T-helper 22 cell (primary cell): ENCODE results near the gene PRELID3B.
A peak's percentile ranks its signal among the peaks of the same experiment; 100 is the strongest.

Experiments
- DNase-seq: peaks from one replicate; pipeline ENCODE4 v3.0.0-alpha.2; 2020; ENCODE audit warnings: low read depth

The PRELID3B gene

DNA sequence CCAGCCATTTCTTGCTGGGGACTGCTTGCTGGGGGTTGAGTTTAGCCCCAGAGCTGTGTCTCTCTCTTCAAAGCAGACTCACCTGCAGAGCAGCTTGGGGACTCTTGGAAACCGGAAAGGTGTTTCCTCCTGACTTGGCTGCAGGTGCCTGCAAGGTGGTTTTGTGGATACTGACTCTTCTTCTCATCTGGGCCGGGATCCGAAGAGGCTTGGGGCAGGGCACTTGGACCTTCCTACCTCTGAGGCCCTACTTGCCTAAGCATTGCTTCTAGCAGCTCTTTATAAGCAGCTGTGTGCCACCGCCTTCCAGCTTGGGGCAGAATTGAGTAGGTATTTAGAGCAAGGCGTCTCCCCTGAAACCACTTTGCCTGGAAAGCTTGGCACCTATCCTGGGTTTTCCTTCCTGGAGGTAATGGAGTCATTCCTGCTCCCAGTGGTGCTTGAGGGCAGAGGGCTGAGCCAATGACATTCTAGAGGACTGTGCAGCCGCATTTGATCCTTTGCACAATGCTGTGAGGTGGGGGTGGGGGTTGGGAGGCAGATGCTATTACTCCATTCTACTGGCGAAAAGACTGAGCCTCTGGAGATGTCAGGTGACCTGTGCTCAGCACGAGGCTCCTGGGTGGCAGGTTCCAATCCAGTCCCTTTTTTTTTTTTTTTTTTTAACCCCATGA is 32.1 kb downstream of the PRELID3B start:
- no peak for DNase-seq

DNA sequence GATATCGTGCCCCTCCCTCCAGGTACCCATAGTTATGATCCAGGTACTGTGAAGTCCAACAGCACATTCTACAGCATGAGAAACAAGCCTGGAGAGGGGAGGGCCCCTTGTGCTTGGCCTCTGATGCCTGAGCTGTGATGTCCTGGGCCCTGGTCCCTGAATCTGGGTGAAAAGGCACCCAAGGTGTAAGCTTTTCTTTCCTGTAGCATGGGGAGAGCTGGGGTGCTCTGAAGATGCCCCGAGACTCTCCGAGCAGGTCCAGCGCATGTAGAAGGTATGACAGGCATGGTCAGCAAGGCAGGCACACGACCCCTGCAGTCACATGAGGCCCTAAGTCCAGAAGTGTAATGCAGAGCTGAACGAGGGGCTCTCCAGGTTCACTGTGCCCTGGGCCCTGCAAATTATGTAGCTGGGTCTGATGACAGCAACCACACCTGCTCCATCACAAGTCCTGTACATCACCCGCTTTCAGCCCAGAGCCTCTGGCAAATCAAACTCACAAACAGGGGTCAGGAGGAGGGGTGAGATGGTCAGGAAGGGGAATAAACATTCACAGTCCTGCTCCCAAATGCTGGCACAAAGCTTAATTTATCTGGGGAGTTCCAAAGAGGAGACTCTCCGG is 33.8 kb downstream of the PRELID3B start:
- no peak for DNase-seq

DNA sequence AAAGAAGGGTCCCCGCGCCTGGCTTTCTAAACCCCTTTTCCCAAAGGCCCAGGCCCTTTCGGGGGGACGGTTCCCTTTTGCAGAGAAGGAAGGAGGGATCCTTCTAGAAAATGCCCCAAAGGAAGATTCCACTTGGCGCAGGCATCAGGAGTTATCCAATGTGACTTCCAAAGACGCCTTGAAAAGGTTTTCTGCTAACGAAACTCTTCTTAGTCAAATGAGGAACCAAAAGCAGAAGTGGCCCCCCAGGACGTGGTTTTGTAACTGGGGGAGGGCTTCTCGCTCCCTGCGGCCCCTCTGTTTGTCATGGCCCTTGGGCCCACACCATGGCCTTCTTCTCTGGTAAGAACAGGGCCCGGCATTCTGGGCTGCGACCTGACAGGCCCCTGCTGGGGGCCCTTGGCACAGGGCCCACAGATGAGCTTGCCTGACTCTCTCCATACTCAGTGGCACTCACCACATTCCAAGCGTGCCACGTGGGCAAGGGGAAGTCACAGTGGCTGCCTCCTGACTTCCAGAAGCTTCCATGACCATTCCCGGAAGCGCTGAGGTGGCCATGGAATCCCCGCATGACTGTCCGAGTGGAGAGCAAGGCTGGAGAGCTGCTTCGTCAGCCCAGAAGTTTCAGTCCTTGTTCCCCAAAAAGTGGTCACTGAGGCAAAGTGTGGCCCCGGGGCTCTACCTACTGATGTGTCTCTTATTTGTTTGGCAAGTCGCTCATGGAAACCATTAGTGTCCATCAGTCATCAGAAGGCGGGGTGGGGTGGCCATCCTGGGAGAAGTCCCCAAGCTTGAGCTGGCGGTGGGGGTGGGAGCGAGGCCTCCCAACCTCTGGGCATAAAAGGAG is 34.7 kb downstream of the PRELID3B start:
- no peak for DNase-seq

DNA sequence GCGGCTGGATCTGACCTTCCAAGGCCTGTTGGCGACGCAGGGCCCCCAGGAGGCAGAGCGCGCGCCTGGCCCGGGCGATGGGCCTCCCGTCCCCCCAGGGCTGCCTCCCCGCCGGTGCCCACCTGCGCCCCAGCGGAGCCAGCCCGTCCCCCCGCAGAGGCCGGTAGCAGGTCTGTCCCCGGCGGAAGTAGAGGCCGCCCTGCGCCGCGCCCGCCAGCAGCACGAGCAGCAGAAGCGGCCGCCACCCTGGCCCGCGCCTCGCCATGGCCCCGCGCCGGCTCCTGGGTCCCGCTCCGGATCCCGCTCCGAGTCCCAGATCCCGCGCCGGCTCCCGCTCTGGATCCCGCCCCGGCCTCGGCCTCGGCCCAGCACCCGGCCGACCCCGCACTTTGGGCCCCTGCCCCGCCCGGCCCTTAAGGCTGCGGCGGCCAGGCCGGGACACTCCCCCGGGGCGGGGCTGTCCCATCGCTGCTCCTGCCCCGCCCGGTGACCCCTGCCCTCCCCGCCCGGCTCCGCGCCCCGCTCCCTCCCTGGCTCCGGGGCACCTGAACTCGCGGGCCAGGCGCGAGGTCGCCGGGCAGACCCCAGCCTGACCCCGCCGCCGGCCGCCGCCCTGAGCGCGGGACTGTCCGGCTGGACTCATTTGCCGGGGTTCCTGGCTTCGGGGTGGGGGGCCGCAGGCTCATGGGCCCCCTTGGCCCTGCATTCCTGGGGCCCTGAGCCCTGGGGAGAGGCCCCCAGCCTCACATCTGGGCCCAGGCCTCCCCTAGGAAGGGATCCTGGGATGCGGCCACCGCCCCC is 35.5 kb downstream of the PRELID3B start, which contains the start of gene CTSZ:
Gene CTSZ, minus strand, starts transcription at position 391 of the 801 bp plus-strand sequence. Its CDS starts 126 bp downstream, at position 265.
- peak; percentile 23 for DNase-seq

DNA sequence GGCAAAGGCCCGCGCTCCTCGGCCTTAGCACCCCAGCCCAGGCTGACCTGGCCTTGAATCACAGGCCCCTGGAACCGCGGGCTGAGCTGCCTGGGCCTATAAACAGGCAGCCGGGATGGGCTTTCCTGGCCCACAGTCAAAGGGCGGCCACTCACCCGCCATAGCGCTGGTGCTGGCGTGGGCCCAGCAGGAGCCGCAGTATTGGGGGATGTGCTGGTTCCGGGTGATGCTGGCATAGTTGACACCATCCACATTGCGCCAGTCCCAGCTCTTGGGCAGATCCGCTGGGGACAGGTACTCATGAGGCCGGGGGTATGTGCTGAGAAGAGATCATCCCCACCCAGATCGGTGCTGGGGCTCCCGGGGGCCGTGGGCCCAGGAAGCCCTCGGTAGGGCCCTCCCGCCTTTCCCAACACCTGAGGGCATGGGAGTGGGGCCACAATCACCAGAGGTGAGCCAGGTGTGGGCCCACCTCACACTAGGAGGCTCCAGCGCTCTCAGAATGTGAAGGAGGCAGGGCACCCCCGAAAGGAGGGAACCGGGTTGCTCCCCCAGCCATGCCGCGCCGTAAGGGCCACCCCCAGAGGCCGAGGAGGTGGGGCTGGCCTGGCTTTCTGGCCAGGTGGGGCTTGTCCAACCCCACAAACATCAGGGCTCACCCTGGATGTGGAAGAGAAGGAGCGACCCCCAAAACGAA is 36.3 kb downstream of the PRELID3B start:
- no peak for DNase-seq

DNA sequence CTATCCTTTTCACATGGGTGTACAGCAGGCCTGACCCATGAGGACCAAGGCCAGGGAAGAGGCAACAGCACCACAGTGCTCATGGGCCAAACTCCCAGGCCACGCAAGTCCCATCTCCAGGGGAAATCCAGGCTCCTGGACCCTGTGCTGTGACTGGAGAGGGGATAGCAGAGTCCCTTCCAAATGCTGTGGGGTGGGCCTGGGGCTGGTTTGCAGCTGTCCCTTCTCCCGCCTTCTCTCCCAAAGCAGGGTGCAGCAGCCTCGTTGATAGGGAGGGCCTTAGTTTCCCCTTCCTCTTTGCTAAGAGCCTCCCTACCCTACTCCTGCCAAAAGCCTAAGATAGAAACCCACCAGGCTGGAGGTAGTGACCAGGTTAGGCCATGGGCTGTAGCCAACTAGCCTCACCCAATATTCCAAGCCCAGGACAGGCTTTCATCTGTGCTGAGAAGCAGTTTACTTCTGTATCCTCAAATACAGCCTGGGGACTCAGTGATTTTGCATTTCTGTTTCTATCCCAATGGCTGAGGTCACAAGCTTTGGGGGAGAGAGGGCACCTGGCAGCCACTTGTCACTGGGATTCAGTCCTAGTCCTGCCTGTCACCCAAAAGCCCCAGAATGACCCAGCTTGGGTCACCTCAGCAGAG is 36.9 kb downstream of the PRELID3B start:
- no peak for DNase-seq

DNA sequence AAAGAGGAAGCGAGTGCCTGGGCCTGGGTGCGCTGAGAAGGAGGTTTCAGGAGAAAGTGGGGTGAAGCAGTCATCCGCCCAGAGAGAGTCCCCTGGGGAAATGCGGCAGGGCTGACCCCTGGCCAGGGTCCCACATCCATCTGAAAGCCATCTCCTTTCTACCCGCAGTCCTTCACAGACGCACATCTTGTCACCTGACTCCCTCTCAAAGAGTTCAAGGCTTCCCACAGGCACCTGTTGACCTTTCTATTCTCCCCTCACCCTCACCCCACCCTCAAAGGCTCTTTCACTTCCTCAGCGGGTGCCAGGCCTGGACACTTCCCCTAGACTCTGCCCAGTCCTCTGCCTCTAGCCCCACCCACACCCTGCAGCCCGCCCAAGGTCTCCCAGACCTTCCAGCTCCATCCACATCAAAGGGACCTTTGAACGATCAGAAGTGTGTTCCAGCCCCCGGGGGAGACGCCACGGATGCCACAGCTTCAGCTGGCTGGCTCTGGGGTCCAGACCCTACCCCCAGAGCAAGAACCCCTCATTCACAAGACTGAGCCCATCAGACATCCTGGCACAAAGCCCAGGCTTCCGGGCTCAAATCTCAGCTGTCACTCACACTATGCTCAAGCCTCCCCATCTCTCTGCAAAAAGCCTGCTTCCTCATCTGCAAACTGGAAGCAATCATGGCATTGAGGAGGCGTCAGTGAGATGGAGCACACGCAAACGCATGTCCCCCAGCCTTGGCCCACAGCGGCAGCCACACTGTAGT is 37.6 kb downstream of the PRELID3B start:
- peak; percentile 18 for DNase-seq

DNA sequence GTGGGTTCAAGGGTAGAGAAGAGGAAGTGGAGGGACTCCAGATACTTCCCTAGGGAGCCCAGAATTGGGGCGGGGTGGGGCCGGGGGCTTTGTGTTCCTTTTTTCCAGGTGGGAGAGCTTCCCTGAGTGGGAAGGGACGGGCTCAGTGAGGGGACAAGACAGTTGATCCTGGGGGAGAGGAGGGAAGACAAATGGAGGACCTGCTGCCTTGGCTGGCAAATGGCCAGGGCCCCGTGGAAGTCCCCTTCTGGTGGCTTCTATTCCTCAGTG is 38.2 kb downstream of the PRELID3B start:
- DNase-seq = peak; percentile 47

DNA sequence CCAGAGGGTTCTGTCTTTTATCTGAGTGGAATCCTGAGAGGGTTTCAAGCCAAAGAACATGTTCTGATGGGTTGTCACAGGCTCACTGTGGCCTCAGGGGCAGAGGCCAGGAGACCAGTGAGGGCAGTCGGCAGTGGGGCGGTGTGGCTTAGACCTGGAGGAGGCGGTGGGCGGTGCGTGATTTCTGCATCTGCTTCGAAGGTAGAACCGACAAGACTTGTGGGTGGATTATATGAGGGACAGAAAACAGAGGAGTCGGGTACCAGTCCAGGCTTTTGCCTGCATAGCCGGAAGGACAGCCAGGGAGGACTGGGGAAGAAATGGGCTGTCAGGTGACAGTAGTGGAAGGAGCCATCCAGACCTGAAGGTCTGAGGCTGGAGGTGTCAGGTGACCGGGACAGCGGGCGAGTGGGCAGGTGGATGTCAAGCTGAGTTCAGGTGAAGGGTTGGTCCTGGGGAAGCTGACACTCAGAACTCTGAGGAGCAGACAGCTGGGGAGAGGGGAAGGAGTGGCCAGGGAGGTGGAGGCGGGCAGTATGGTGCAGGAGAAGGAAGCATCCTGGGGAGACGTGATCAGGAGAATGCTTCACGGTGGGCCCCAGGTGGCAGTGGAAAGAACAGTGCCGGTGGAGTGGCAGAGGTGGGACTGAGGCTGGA is 38.6 kb downstream of the PRELID3B start:
- no peak for DNase-seq

DNA sequence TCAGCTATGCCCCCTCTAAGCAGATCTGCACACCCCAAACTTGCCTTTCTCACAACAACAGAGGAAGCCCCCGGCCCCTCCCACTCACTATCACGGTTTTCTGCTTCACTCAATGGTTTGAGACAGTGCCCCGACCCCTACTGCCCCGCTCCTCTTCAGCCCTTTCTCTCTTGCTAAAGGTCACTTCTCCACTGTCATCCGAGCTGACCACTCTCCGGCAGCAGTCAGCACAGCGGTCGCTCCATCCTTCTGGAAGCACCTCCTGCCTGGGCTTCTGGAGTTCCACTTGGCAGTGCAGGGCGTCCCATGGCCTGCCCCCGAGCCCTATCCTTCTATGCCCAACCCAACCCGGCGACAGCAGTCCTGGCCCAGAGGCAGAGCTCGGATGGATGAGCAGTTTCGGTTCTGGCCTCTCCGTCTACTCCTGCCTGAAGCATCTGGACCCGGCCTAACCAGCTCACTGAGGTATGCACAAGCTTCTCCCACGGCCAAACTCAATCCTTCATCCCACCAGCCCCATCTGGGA is 39.6 kb downstream of the PRELID3B start:
- no peak for DNase-seq

DNA sequence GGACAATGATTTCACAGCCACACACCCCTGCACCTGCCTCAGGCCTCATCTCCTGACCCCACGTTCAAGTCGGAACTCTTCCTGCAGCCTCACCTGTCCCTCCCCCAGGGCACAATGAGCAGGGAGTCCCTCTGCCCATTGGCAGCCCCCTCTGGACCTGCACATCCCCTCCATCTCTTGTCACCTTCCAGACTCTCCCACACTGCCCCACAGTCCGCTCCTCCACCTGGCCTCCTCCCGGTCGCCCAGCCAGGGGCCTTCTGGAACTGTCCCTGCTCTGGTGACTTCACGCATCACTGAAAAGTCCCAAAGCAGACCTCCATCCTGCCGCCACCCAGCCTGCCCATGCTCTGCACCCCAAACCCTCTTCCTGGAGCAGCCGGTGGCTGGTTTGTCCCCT is 40.2 kb downstream of the PRELID3B start:
- no peak for DNase-seq

DNA sequence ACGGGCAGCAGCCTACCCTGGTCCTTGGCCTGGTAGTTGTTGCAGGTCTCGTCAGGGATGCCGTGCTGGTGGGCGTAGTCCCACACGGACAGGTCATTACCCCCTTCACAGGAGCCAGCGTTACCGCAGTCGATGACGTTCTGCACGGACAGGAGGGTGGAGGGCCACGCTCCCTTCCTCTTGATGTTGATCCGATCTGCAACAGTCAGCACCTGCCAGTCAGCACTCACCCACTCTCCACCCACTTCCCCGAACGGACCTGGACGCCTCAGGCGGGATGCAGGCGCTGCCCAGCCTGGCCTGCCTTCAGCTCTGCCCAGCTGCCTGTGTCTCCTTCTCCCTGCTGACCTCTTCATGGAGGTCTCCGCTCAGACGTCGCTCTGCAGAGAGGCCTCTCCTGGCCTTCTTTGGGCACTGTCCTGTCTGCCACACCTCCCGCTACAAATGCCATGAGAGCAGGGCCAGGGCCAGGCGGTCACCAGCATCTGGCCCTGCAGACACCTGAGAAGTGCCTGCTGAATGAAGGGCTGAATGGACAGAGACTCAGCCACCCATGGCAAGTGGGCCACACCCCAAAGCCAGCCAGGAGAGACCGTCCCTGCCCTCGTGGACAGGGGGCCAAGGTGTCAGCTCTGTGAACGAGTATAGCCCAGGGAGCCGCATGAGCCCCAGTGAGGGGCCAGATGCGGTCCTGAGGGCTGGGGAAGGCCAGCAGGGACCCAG is 41.0 kb downstream of the PRELID3B start:
- no peak for DNase-seq

DNA sequence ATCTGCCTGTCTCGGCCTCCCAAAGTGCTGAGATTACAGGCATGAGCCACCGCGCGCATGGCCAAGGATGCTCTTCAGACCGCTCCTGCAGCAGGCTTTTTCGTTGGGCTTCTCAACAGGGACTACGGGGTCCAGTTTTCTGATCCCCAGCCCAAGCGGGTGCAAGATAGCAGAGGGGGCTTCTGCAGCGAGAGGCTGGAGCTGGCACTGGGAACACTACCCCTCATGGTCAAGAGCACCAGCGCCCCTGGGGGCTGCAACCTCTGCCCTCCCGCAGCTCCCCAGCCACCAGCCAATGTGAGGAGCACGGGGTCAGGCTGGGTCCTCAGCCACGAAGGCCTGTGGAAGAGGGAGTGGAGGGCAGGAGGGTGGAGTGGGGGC is 41.5 kb downstream of the PRELID3B start:
- no peak for DNase-seq

DNA sequence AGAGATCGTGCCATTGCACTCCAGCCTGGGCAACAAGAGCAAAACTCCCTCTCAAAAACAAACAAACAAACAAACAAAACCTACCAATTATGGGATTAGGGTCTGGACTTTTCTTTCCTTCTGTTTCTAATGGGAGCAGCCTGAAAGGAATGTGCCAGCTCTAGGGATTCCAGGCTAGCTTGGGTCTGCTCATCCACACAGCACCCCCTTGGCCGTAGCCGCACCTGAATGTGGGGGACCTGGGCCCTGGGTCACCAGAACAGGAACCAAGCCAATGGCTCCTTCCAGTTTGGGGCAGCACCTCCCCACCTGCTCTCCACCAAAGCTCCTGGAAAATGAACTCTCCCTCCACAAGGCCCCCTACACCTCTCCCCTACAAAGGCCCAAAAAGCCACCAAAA is 42.3 kb downstream of the PRELID3B start:
- no peak for DNase-seq

DNA sequence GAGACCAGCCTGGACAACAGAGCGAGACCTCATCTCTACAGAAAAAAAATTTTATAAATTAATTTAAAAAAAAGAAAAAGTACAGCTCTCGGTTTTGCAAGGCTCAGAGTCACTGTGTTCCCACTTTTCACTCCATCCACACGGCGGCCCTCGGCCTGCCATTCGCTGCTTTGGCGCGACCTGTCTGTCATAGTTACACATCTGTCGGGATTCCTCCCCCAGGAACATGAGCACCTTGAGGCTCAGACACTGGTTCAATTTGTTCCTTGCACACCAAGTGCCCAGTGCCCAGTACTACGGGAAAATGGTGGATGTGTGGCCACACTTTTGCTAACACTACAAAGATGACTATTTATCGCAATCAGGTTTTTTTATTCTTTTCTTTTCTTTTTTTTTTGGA is 43.9 kb downstream of the PRELID3B start:
- DNase-seq = no peak

DNA sequence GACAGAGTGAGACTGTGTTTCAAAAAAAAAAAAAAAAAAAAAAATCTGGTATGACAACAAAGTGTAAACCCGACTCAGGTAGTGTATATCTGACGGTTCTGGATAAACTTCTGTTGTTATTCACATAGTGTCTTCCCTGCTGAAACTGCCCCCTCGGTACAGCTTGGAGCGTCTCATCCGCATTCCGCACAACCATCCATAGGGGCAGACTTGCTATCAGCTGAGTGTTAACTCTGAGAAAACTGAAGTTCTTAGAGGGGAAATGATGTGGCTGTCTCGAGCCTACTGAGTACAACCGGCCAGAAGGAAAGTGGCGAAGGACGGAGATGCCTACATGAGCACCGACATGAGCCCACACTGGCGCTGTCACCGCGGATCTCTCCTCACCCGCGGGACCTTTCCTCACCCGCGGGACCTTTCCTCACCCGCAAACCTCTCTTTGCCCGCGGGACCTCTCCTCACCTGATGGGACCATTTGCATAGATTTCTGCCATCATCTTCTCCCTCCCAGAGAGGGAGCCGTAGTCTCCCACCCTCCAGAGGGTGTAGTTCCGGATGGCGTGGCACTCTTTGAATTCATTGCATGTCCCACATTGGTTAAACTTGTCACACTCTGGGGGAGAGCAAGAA is 45.3 kb downstream of the PRELID3B start:
- no peak for DNase-seq

DNA sequence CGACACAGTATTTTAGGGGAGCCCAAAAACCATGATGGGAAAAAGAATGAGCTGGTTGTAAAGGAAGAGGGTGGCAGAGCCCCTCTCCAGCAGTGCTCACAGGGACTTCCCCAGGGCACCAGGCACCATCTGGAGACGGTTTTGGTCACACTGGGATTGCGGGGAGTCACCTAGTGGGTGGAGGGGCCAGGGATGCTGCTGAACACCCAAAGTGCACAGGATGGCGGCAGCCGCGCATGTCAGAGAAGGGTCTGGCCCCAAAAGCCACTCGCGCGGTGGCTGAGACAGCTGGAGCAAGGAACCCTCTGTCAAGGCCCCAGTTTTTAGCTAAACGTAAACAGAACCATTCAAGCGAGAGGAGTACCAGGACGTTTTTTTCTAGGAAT is 46.4 kb downstream of the PRELID3B start:
- no peak for DNase-seq

DNA sequence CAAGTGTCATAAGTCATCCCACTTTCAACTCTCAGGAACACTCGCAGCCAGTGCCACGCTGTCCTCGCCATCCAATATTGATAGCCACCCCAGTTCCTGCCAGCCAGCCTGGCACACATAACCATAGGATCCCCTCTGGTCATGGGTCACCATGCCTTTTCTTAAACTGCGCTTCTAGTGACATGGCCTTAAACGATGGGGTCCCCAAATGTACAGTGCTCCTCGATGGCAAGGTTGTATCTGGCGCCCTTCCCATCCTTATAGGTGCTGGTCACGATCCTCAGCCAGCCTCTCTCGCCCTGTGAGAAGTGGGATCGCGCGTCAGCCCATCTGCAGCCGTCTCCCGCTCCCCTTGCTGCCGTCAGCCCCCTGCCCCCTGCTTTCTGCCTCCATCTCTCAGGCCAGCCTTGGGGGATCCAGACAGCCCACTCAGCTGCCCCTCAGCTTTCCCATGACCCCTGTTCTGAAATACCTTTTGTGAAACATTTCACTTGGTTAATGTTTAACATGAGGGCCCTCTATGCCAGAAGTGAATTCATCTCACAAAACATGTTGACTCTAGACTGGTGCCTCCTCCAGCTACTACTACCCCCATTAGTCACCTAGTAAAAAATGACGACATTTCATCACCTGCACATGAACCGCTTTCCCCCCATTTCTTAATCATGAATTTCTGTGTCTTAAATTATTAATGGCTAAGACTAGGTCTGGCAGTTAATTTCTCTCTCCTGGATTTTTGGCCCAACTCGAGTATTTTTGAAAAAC is 46.9 kb downstream of the PRELID3B start:
- DNase-seq = no peak
